Measurements from ENCODE around the gene RAB31.

RAB31 gene

GRCh38 chr18:9885170-9886004, 177.3 kb downstream of the RAB31 start, which contains the start of gene TXNDC2:
TXNDC2 (plus strand) TSS chr18:9885973; CDS start chr18:9886681, 708 bp downstream.
- TF ChIP-seq GATA2 (IDR thresholded peaks at IDR 0.05; ENCODE audit: low read depth, low read length) (no peak), GATA3 (IDR thresholded peaks at IDR 0.05; ENCODE audit: low read depth, low read length) (no peak)

- TF ChIP-seq GATA2 (IDR thresholded peaks at IDR 0.05; ENCODE audit: low read depth, low read length) (no peak), GATA3 (IDR thresholded peaks at IDR 0.05; ENCODE audit: low read depth, low read length) (no peak)
Measured at GRCh38 chr18:9886005-9886348, 177.9 kb downstream of the RAB31 start.

GRCh38 chr18:9887992-9888391, 179.9 kb downstream of the RAB31 start:
- no peak for TF ChIP-seq GATA3 (IDR thresholded peaks at IDR 0.05; ENCODE audit: low read depth, low read length)
- no peak for TF ChIP-seq GATA2 (IDR thresholded peaks at IDR 0.05; ENCODE audit: low read depth, low read length)

- TF ChIP-seq GATA2 (IDR thresholded peaks at IDR 0.05; ENCODE audit: low read depth, low read length) (no peak), GATA3 (IDR thresholded peaks at IDR 0.05; ENCODE audit: low read depth, low read length) (no peak)
Measured at GRCh38 chr18:9890196-9890595, 182.1 kb downstream of the RAB31 start.

GRCh38 chr18:9890957-9891356, 182.9 kb downstream of the RAB31 start:
- TF ChIP-seq GATA2 (IDR thresholded peaks at IDR 0.05; ENCODE audit: low read depth, low read length) = no peak
- no peak for TF ChIP-seq GATA3 (IDR thresholded peaks at IDR 0.05; ENCODE audit: low read depth, low read length)

GRCh38 chr18:9894454-9895068, 186.5 kb downstream of the RAB31 start:
- TF ChIP-seq GATA3 (IDR thresholded peaks at IDR 0.05; ENCODE audit: low read depth, low read length) (no peak), GATA2 (IDR thresholded peaks at IDR 0.05; ENCODE audit: low read depth, low read length) (no peak)

- TF ChIP-seq GATA3 (IDR thresholded peaks at IDR 0.05; ENCODE audit: low read depth, low read length) (no peak), GATA2 (IDR thresholded peaks at IDR 0.05; ENCODE audit: low read depth, low read length) (no peak)
Measured at GRCh38 chr18:9897129-9897528, 189.0 kb downstream of the RAB31 start.

- TF ChIP-seq GATA2 (IDR thresholded peaks at IDR 0.05; ENCODE audit: low read depth, low read length) = no peak
- TF ChIP-seq GATA3 (IDR thresholded peaks at IDR 0.05; ENCODE audit: low read depth, low read length) = no peak
Measured at GRCh38 chr18:9898792-9899549, 190.9 kb downstream of the RAB31 start.

- TF ChIP-seq GATA2 (IDR thresholded peaks at IDR 0.05; ENCODE audit: low read depth, low read length) = no peak
- TF ChIP-seq GATA3 (IDR thresholded peaks at IDR 0.05; ENCODE audit: low read depth, low read length) = no peak
Measured at GRCh38 chr18:9900699-9901098, 192.6 kb downstream of the RAB31 start.

GRCh38 chr18:9901377-9901776, 193.3 kb downstream of the RAB31 start:
- TF ChIP-seq GATA2 (IDR thresholded peaks at IDR 0.05; ENCODE audit: low read depth, low read length) = no peak
- TF ChIP-seq GATA3 (IDR thresholded peaks at IDR 0.05; ENCODE audit: low read depth, low read length) = no peak

GRCh38 chr18:9902832-9903231, 194.7 kb downstream of the RAB31 start:
- TF ChIP-seq GATA3 (IDR thresholded peaks at IDR 0.05; ENCODE audit: low read depth, low read length) (no peak), GATA2 (IDR thresholded peaks at IDR 0.05; ENCODE audit: low read depth, low read length) (no peak)

GRCh38 chr18:9905401-9905922, 197.4 kb downstream of the RAB31 start:
- TF ChIP-seq GATA2 (IDR thresholded peaks at IDR 0.05; ENCODE audit: low read depth, low read length) = no peak
- no peak for TF ChIP-seq GATA3 (IDR thresholded peaks at IDR 0.05; ENCODE audit: low read depth, low read length)

- TF ChIP-seq GATA2 (IDR thresholded peaks at IDR 0.05; ENCODE audit: low read depth, low read length) = no peak
- TF ChIP-seq GATA3 (IDR thresholded peaks at IDR 0.05; ENCODE audit: low read depth, low read length) = no peak
Measured at GRCh38 chr18:9906481-9906880, 198.4 kb downstream of the RAB31 start.

- TF ChIP-seq GATA3 (IDR thresholded peaks at IDR 0.05; ENCODE audit: low read depth, low read length) (no peak), GATA2 (IDR thresholded peaks at IDR 0.05; ENCODE audit: low read depth, low read length) (no peak)
Measured at GRCh38 chr18:9907867-9908266, 199.8 kb downstream of the RAB31 start.
